Neural cell (in vitro differentiated cells): ENCODE measurements around the gene MYO3B. TPM values are rescaled to one million over a fixed set of nuclear protein-coding genes. Genes with fewer than 3 reads are reported as not detected.

Source experiments
- H2AFZ ChIP-seq: fragments of 200-600, 300-800 bp; sonication (generic), shearing (Covaris generic); 2 replicates; pipeline ENCODE4 v1.6.0; 2014; ENCODE audit warnings: low read depth, mild to moderate bottlenecking, antibody characterized with exemption, low read length, moderate library complexity
- H3F3A ChIP-seq: fragments of 200-600 bp; shearing (Covaris generic); 2 replicates; pipeline ENCODE4 v1.6.1; 2016; ENCODE audit warnings: mild to moderate bottlenecking, moderate library complexity, mixed read lengths, antibody characterized with exemption, low read length; ENCODE audit not compliant: insufficient read depth, poor library complexity, severe bottlenecking
- H3K27ac ChIP-seq: fragments of 200-600, 300-800 bp; sonication (generic), shearing (Covaris generic); 2 replicates; pipeline ENCODE4 v1.5.1; 2014; ENCODE audit warnings: mild to moderate bottlenecking, low read length, moderate library complexity
- H3K27me3 ChIP-seq: fragments of 300-800, 200-600 bp; sonication (generic), shearing (Covaris generic); 2 replicates; pipeline ENCODE4 v1.6.0; 2014; ENCODE audit warnings: mild to moderate bottlenecking, low read depth, low read length, moderate library complexity; ENCODE audit not compliant: insufficient read depth
- H3K36me3 ChIP-seq: fragments of 300-800, 200-600 bp; sonication (generic), shearing (Covaris generic); 2 replicates; pipeline ENCODE4 v1.5.1; 2014; ENCODE audit warnings: mild to moderate bottlenecking, antibody characterized with exemption, low read length, moderate library complexity; ENCODE audit not compliant: insufficient read depth
- H3K4me2 ChIP-seq: fragments of 300-800, 200-600 bp; sonication (generic), shearing (Covaris generic); 2 replicates; pipeline ENCODE4 v1.6.0; 2014; ENCODE audit warnings: mild to moderate bottlenecking, low read length
- H3K4me3 ChIP-seq: fragments of 300-800, 200-600 bp; sonication (generic), shearing (Covaris generic); 2 replicates; pipeline ENCODE4 v1.5.1; 2014; ENCODE audit warnings: mild to moderate bottlenecking, low read length, moderate library complexity
- H3K79me2 ChIP-seq: fragments of 200-600 bp; shearing (Covaris generic); replicated peaks from 2 replicates; pipeline ENCODE4 v1.6.0; 2014; ENCODE audit warnings: mild to moderate bottlenecking, low read length, moderate library complexity; ENCODE audit not compliant: insufficient read depth
- H3K9ac ChIP-seq: fragments of 300-800, 200-600 bp; sonication (generic), shearing (Covaris generic); 2 replicates; pipeline ENCODE4 v1.6.1; 2016; ENCODE audit warnings: mild to moderate bottlenecking, low read length, mixed read lengths
- H3K9me2 ChIP-seq: fragments of 200-600 bp; shearing (Covaris generic); 2 replicates; pipeline ENCODE4 v1.6.1; 2016; ENCODE audit warnings: mild to moderate bottlenecking, low read length, mixed read lengths; ENCODE audit not compliant: insufficient read depth
- H3K9me3 ChIP-seq: fragments of 200-600, 300-800 bp; sonication (generic), shearing (Covaris generic); 2 replicates; pipeline ENCODE4 v1.6.1; 2016; ENCODE audit warnings: mild to moderate bottlenecking, mixed run types, low read length, moderate library complexity, mixed read lengths
- H4K20me1 ChIP-seq: fragments of 200-600 bp; shearing (Covaris generic); 2 replicates; pipeline ENCODE4 v1.6.1; 2016; ENCODE audit warnings: mild to moderate bottlenecking, mixed run types; ENCODE audit not compliant: insufficient read depth
- CTCF ChIP-seq: fragments of 450-650 bp; IDR thresholded peaks from 2 replicates; pipeline ENCODE4 v1.5.1; 2014; ENCODE audit warnings: antibody characterized with exemption, mild to moderate bottlenecking, moderate library complexity; ENCODE audit not compliant: poor library complexity, severe bottlenecking
- EP300 ChIP-seq: fragments of 450-650 bp; conservative IDR thresholded peaks from 2 replicates; pipeline ENCODE4 v1.6.1; 2014; ENCODE audit warnings: antibody characterized with exemption, mild to moderate bottlenecking, moderate library complexity; ENCODE audit not compliant: poor library complexity, severe bottlenecking
- EZH2 ChIP-seq: fragments of 200-600, 300-800 bp; shearing (Covaris generic), sonication (generic); IDR thresholded peaks from 2 replicates; pipeline ENCODE4 v1.6.1; 2014; ENCODE audit warnings: antibody characterized with exemption, low read length, borderline replicate concordance, mild to moderate bottlenecking; ENCODE audit not compliant: insufficient read depth, poor library complexity, severe bottlenecking
- MXI1 ChIP-seq: fragments of 450-650 bp; conservative IDR thresholded peaks from 2 replicates; pipeline ENCODE4 v1.6.1; 2014; ENCODE audit warnings: antibody characterized with exemption, mild to moderate bottlenecking; ENCODE audit not compliant: poor library complexity, severe bottlenecking
- POLR2AphosphoS5 ChIP-seq: IDR thresholded peaks from 2 replicates; pipeline ENCODE4 v1.6.1; 2012
- RAD21 ChIP-seq: fragments of 450-650 bp; conservative IDR thresholded peaks from 2 replicates; pipeline ENCODE4 v1.6.1; 2014; ENCODE audit warnings: antibody characterized with exemption, mild to moderate bottlenecking, moderate library complexity
- REST ChIP-seq: IDR thresholded peaks from 2 replicates; pipeline ENCODE4 v1.6.1; 2012; ENCODE audit warnings: borderline replicate concordance
- SMC3 ChIP-seq: fragments of 450-650 bp; conservative IDR thresholded peaks from 2 replicates; pipeline ENCODE4 v1.6.1; 2014; ENCODE audit warnings: antibody characterized with exemption, mild to moderate bottlenecking, moderate library complexity; ENCODE audit not compliant: poor library complexity
- TAF1 ChIP-seq: IDR thresholded peaks from 2 replicates; pipeline ENCODE4 v1.6.1; 2012; ENCODE audit warnings: low read depth
- polyA plus RNA-seq: library from polyadenylated mRNA; depleted of rRNA; stranded (reverse); fragments of >200 nt; gene quantifications from 2 replicates; pipeline ENCODE4 v1.2.3, GENCODE V29; 2014

Gene MYO3B
- polyA plus RNA-seq, 1 donor from 2014 or later, result 0.11 TPM

GRCh38 chr2:170587922-170588321 lies 410.0 kb downstream of the MYO3B start:
- no peaks in the 10 kb centered on the region for H4K20me1 ChIP-seq
- no peaks in the 10 kb centered on the region for H3K9me2 ChIP-seq
- H3K79me2 ChIP-seq, result no peaks in the 10 kb centered on the region
- no peak overlapping the region for H3K9ac ChIP-seq
- H3K36me3 ChIP-seq, result no peaks in the 10 kb centered on the region
- no peak for TF ChIP-seq REST
- no peak for TF ChIP-seq POLR2AphosphoS5
- no peak for TF ChIP-seq EZH2
- no peak for TF ChIP-seq SMC3
- TF ChIP-seq MXI1, result no peak
- no peaks in the 10 kb centered on the region for H3K9me3 ChIP-seq
- no peaks in the 10 kb centered on the region for H3F3A ChIP-seq
- H3K27ac ChIP-seq, result no peak overlapping the region
- H3K27me3 ChIP-seq, result no peaks in the 10 kb centered on the region
- H3K4me3 ChIP-seq, result no peak overlapping the region
- H2AFZ ChIP-seq, result no peak overlapping the region
- no peak overlapping the region for H3K4me2 ChIP-seq

DNA sequence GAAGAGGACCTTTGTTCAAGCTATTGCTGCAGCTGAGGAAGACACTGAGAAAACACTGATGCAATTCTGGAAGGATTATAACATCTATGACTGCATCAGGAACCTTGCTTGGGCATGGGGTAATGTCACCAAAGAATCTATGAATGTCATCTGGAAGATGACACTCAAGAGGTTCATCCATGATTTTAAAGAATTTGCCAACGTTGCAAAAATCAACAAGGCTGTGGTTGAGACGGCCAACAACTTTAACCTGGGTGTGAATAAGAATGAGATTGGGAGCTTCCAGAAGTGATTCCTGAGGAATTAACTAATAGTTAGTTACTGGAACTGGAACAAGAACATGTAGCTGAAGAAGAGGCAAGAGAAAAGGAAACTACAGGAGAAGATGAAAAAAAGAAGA lies 410.8 kb downstream of the MYO3B start:
- Histone ChIP-seq H3K79me2 (no peaks in the 10 kb centered on the region), H3K9me3 (no peaks in the 10 kb centered on the region), H4K20me1 (no peaks in the 10 kb centered on the region), H3K27me3 (no peaks in the 10 kb centered on the region), H3K9ac (no peak overlapping the region), H3F3A (no peaks in the 10 kb centered on the region), H3K9me2 (no peaks in the 10 kb centered on the region), H3K36me3 (no peaks in the 10 kb centered on the region), H3K4me3 (no peak overlapping the region), H3K27ac (no peak overlapping the region), H2AFZ (no peak overlapping the region), H3K4me2 (no peak overlapping the region)
- no peak for TF ChIP-seq CTCF
- no peak for TF ChIP-seq SMC3
- TF ChIP-seq EP300, result no peak
- TF ChIP-seq MXI1, result no peak
- TF ChIP-seq POLR2AphosphoS5, result no peak
- TF ChIP-seq EZH2, result no peak
- TF ChIP-seq RAD21, result no peak
- no peak for TF ChIP-seq TAF1
- TF ChIP-seq REST, result no peak
